ENCODE data around the gene SBF1.
A peak's percentile ranks its signal among the peaks of the same experiment; 100 is the strongest.
"Not testable (repeated sequence)": the region's sequence is repeated elsewhere in the genome, so short reads cannot be mapped to it uniquely, and the experiment has no call there.

Gene SBF1

GRCh38 chr22:50474710-50475651, at the start of gene SBF1:
SBF1 (minus strand) TSS chr22:50475035; CDS start chr22:50474840, 195 bp downstream.
- DNase-seq (ENCODE audit: low read depth): peak; percentile 81

- DNase-seq (ENCODE audit: low read depth): no peak
Measured at GRCh38 chr22:50523806-50524675, 49.2 kb upstream of the SBF1 start.

- no peak for DNase-seq (ENCODE audit: low read depth)
Measured at GRCh38 chr22:50523458-50523805, 48.6 kb upstream of the SBF1 start.

GRCh38 chr22:50522806-50523438, 48.1 kb upstream of the SBF1 start:
- no peak for DNase-seq (ENCODE audit: low read depth)

GRCh38 chr22:50522208-50522805, 47.5 kb upstream of the SBF1 start:
- DNase-seq (ENCODE audit: low read depth): no peak

GRCh38 chr22:50521710-50522109, 46.9 kb upstream of the SBF1 start:
- no peak for DNase-seq (ENCODE audit: low read depth)

GRCh38 chr22:50520826-50521453, 46.1 kb upstream of the SBF1 start:
- no peak for DNase-seq (ENCODE audit: low read depth)

- DNase-seq (ENCODE audit: low read depth): not testable (repeated sequence)
Measured at GRCh38 chr22:50520184-50520583, 45.3 kb upstream of the SBF1 start.

- DNase-seq (ENCODE audit: low read depth): no peak
Measured at GRCh38 chr22:50519151-50519550, 44.3 kb upstream of the SBF1 start.

GRCh38 chr22:50518606-50519005, 43.8 kb upstream of the SBF1 start:
- DNase-seq (ENCODE audit: low read depth): no peak

GRCh38 chr22:50517495-50518260, 42.8 kb upstream of the SBF1 start:
- DNase-seq (ENCODE audit: low read depth): no peak

GRCh38 chr22:50516891-50517290, 42.1 kb upstream of the SBF1 start:
- DNase-seq (ENCODE audit: low read depth): no peak

- no peak for DNase-seq (ENCODE audit: low read depth)
Measured at GRCh38 chr22:50516068-50516467, 41.2 kb upstream of the SBF1 start.

GRCh38 chr22:50513175-50513574, 38.3 kb upstream of the SBF1 start:
- no peak for DNase-seq (ENCODE audit: low read depth)

- no peak for DNase-seq (ENCODE audit: low read depth)
Measured at GRCh38 chr22:50508897-50509296, 34.1 kb upstream of the SBF1 start.

GRCh38 chr22:50507991-50508884, 33.4 kb upstream of the SBF1 start, which contains the start of gene NCAPH2:
NCAPH2 (plus strand) TSS chr22:50508224; CDS start chr22:50508338, 114 bp downstream.
- peak; percentile 98 for DNase-seq (ENCODE audit: low read depth)

GRCh38 chr22:50507421-50507990, 32.7 kb upstream of the SBF1 start, which contains the start of gene LMF2:
LMF2 (minus strand) TSS chr22:50507702; CDS start chr22:50507675, 27 bp downstream.
- peak; percentile 93 for DNase-seq (ENCODE audit: low read depth)

GRCh38 chr22:50506611-50507420, 32.0 kb upstream of the SBF1 start:
- DNase-seq (ENCODE audit: low read depth): no peak
